ENCODE measurements around the gene DCD.
"Not testable (repeated sequence)": the region's sequence is repeated elsewhere in the genome, so short reads cannot be mapped to it uniquely, and the experiment has no call there.

Gene DCD

GRCh38 chr12:54650889-54651288 lies 2.7 kb upstream of the DCD start:
- no peak for DNase-seq

- DNase-seq, result no peak
These were observed 2.2 kb upstream of the DCD start for GRCh38 chr12:54650409-54650808.

GRCh38 chr12:54649825-54650224 lies 1.7 kb upstream of the DCD start:
- no peak for DNase-seq

- DNase-seq, result no peak
These were observed 6.6 kb downstream of the DCD start for GRCh38 chr12:54641554-54641953.

- no peak for DNase-seq
These were observed 7.1 kb downstream of the DCD start for GRCh38 chr12:54641089-54641488.

- not testable (repeated sequence) for DNase-seq
These were observed 9.1 kb downstream of the DCD start for GRCh38 chr12:54639112-54639511.

GRCh38 chr12:54634795-54635194 lies 13.4 kb downstream of the DCD start, which contains the start of gene LACRT:
Gene LACRT, minus strand, starts transcription at chr12:54634895. Its CDS starts 54 bp downstream, at chr12:54634841.
- no peak for DNase-seq

- no peak for DNase-seq
These were observed 16.0 kb downstream of the DCD start for GRCh38 chr12:54631988-54632728.

GRCh38 chr12:54631551-54631950 lies 16.6 kb downstream of the DCD start:
- DNase-seq, result no peak

- no peak for DNase-seq
These were observed 18.2 kb downstream of the DCD start for GRCh38 chr12:54629925-54630324.

GRCh38 chr12:54628186-54628846 lies 19.8 kb downstream of the DCD start:
- DNase-seq, result no peak

- no peak for DNase-seq
These were observed 20.9 kb downstream of the DCD start for GRCh38 chr12:54627304-54627703.

GRCh38 chr12:54625598-54625997 lies 22.6 kb downstream of the DCD start:
- no peak for DNase-seq

GRCh38 chr12:54624315-54625279 lies 23.6 kb downstream of the DCD start:
- no peak for DNase-seq

- no peak for DNase-seq
These were observed 25.5 kb downstream of the DCD start for GRCh38 chr12:54622463-54623183.

- DNase-seq, result no peak
These were observed 31.1 kb downstream of the DCD start for GRCh38 chr12:54616933-54617680.

- no peak for DNase-seq
These were observed 35.9 kb downstream of the DCD start for GRCh38 chr12:54612225-54612750.

- DNase-seq, result no peak
These were observed 36.4 kb downstream of the DCD start for GRCh38 chr12:54611715-54612149.

- DNase-seq, result no peak
These were observed 39.4 kb downstream of the DCD start for GRCh38 chr12:54608769-54609168.

GRCh38 chr12:54608156-54608555 lies 40.0 kb downstream of the DCD start:
- no peak for DNase-seq

- DNase-seq, result no peak
These were observed 41.6 kb downstream of the DCD start for GRCh38 chr12:54606556-54606955.
